ENCODE data around the gene RBMS3.

Gene RBMS3

DNA sequence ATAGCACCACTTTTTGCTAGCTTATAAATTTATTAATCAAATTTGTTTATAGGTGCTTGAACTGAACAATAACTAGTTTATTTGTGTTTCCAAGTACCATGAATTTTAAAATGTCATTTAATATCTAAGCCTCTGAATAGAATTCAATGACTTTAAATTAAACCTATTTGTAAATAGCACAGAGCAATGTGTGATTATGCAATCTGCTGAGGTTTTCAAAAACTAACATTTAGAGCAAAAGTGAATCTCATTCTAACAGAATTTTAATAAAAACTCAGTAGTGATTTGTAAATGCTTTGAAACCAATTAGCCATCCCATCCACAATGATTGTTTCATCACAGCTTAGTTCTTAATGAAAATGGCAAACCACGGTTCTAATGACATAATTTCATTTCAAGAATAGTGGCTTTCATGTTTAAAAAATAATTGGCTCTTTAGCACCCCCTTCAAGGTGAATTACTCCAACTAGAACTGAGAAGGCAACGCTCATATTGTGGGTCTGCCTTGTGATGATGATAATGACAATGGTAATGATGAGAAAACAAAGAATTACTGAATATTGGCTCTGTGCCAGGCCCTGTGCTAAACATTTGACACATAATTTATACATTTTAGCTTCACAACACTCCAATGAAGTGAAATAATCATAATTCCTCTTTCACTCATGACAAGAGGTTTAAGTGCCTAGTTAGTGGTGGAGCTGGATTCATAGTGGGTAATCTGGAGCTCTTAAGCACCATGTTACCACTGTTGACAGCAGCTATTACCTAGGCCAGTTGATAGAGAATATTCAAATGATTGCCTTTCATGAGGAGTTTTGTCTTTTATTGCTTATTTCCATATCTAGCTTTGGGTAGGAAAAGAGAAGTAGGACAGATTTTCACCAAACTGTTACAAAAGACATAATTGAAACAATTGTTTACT is 145.7 kb downstream of the RBMS3 start:
- no peak for DNase-seq (ENCODE audit: low spot score)
- TF ChIP-seq, protein P1, sequence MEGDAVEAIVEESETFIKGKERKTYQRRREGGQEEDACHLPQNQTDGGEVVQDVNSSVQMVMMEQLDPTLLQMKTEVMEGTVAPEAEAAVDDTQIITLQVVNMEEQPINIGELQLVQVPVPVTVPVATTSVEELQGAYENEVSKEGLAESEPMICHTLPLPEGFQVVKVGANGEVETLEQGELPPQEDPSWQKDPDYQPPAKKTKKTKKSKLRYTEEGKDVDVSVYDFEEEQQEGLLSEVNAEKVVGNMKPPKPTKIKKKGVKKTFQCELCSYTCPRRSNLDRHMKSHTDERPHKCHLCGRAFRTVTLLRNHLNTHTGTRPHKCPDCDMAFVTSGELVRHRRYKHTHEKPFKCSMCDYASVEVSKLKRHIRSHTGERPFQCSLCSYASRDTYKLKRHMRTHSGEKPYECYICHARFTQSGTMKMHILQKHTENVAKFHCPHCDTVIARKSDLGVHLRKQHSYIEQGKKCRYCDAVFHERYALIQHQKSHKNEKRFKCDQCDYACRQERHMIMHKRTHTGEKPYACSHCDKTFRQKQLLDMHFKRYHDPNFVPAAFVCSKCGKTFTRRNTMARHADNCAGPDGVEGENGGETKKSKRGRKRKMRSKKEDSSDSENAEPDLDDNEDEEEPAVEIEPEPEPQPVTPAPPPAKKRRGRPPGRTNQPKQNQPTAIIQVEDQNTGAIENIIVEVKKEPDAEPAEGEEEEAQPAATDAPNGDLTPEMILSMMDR (IDR thresholded peaks at IDR 0.05; ENCODE audit: extremely low read depth, insufficient read depth, missing control alignments), result no peak
- in situ Hi-C loops (cut with MboI; ENCODE audit: low pct_unique_long_range_greater_than_20kb, low sequenced_read_pairs, unreplicated experiment), result no loop called here

DNA sequence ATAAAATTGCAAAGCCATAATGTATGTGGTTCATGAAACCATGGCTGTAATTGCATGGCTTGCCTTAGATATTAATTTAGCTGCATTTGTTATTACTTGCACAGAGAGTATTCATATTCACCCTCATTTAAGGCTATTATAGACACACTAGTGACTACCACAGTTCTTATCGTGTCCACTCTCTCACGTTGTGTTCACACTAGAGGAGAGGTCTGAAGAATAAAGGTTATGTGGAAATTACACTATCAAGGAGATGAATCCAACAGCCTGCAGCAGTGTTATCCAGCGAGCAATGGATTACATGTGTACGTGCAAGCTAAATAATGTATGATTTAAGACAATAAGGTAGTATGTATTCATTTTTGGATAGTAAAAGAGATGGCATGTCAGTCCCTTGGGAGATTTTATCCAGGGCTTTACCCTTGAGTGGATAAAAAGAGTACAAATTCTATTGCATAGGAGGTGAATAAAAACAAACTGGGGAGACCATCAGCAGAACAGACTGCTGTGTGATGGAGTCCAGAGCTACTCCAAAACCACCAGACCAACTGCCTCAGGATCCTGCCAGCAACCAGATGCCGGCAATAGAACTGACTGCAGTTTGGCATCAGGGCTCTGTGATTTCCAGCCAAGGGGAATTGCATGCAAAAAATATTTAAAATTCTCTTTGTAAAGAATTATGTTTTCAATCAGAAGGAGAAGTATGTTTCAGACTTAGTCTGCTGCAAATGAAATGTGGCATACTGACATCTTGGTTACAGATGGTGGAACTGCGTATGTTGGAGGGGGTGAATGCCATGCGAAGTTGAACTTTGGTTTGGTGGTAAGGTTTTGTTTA is 146.6 kb downstream of the RBMS3 start:
- in situ Hi-C loops (cut with MboI; ENCODE audit: low pct_unique_long_range_greater_than_20kb, low sequenced_read_pairs, unreplicated experiment), result no loop called here
- TF ChIP-seq, protein P1 (IDR thresholded peaks at IDR 0.05; ENCODE audit: extremely low read depth, insufficient read depth, missing control alignments), result no peak
- no peak for DNase-seq (ENCODE audit: low spot score)

DNA sequence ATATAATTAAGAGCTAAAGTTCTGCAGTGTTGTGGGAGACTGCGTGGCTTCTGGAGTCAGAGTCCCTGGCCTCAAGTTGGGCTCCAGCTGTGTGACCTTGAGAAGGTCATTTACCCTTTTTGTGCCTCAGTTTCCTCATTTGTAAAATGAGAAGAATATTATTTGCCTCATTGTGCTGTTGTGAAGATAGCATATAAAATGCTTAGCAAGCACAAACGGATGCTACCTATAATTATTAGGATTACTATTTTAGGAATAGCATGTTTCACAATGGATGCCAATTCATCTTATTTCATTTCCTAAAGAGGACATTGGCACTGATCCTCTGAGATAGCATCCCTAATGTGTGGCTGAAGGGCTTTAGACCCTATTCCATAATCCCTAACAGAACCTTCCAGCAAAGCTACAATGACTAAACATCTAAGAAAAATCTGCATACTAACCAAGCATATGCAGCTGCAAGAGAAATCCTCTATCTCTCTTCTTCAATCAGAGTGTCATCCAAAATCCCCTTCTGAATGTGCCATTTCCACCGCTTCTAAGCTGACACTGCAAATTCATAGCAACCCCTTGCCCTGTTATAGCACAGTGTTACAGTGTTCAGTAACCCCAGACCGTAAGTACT is 148.3 kb downstream of the RBMS3 start:
- in situ Hi-C loops (cut with MboI; ENCODE audit: low pct_unique_long_range_greater_than_20kb, low sequenced_read_pairs, unreplicated experiment), result no loop called here
- TF ChIP-seq, protein P1 (IDR thresholded peaks at IDR 0.05; ENCODE audit: extremely low read depth, insufficient read depth, missing control alignments), result no peak
- DNase-seq (ENCODE audit: low spot score), result no peak

DNA sequence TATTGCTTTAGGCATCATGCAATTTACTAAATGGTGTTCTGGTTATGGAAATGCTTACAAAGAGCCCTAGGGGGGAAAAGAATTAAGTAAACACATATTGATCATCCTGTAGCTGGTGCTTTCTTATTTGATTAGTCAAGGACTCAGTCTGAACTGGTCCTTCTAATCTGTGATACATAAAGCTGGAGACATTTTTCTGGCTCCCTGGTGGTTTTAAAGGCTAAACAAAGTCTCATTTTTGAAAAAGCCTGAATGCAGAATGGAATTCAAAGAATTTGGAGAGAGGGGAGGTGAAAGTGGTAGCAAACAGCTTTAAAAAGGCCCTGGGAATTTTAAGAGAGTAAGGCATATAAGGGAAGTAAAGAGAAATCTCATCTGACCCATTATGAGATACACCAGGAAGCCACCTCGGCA is 149.7 kb downstream of the RBMS3 start:
- no peak for DNase-seq (ENCODE audit: low spot score)
- TF ChIP-seq, protein P1 (IDR thresholded peaks at IDR 0.05; ENCODE audit: extremely low read depth, insufficient read depth, missing control alignments), result no peak
- in situ Hi-C loops (cut with MboI; ENCODE audit: low pct_unique_long_range_greater_than_20kb, low sequenced_read_pairs, unreplicated experiment), result no loop called here

DNA sequence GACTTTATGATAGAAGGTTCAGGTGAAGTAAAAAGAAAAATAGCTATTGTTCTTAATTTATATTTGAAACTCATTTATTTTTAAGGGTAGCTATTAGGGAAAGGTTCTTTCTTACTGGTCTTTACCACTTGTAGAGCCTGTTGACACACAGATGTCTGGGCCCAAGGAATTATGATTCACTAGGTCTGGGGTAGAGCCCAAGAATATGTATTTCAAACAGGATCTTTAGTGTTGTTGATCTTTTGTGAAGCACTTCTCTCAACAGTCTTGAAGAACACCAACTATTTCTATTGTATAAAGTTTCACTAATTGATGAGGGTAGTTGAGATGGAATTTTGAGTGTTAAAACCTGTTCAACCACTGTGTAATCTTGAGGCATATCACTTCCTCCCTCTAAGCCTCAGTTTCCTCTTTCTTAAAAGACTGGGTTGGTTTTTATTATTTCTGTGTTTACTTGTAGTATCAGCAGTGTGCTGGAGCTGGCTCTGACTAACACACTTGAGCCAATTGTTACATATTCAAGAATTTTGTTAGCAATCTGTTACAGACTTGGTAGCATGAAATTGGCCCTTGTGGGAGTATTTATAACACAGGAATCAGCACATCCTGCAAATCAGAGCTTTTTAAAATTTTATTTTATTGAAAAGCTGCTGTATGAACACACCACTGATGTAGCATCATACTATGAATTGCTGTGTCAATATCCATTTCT is 155.9 kb downstream of the RBMS3 start:
- TF ChIP-seq, protein P1 (IDR thresholded peaks at IDR 0.05; ENCODE audit: extremely low read depth, insufficient read depth, missing control alignments), result no peak
- in situ Hi-C loops (cut with MboI; ENCODE audit: low pct_unique_long_range_greater_than_20kb, low sequenced_read_pairs, unreplicated experiment), result no loop called here
- no peak for DNase-seq (ENCODE audit: low spot score)

DNA sequence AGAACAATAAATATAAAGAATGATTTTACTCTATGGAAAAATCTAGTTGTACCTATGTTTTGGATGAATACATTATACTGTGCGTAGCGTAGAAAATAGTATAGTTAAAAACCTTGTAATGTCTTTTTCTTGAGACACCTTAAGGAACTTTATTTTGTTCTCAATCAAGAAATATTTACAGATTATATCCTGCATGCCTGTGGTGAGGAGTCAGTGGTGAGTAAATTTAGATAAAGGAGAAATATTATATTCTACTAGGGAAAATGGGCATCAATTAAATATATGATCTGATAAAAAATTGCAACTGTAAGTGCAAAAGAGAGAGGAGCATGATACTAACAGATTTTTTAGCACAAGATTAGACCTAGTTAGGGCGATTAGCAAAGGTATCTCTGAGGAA is 157.7 kb downstream of the RBMS3 start:
- TF ChIP-seq, protein P1 (IDR thresholded peaks at IDR 0.05; ENCODE audit: extremely low read depth, insufficient read depth, missing control alignments), result no peak
- no peak for DNase-seq (ENCODE audit: low spot score)
- in situ Hi-C loops (cut with MboI; ENCODE audit: low pct_unique_long_range_greater_than_20kb, low sequenced_read_pairs, unreplicated experiment), result no loop called here
